HCT116 (cell line): ENCODE results near the gene FAXC. TPM values are rescaled to one million over a fixed set of nuclear protein-coding genes. Genes with fewer than 3 reads are reported as not detected.

Source experiments
- ATAC-seq: fragments of 200-7000 bp; cut with Tn5 transposase; 2 replicates; pipeline ENCODE4 v1.9.1; 2020; ENCODE audit warnings: mild to moderate bottlenecking, moderate library complexity
- BruUV-seq: library from RNA; stranded (reverse); fragments of 400-500 nt; replicated peaks from 2 replicates; lab custom pipeline; 2021; lab: Mats Ljungman, UMichigan
- CTCF ChIA-PET: fragments of 300-600 bp; sonication (Branson Sonifier 250); formaldehyde crosslinking; loops from one replicate; lab custom pipeline; 2021; ENCODE audit warnings: antibody characterized with exemption; lab: Charles Lee
- POLR2A ChIA-PET: fragments of 300-600, 350-600 bp; sonication (Branson Sonifier 250); formaldehyde crosslinking; loops from one replicate; lab custom pipeline; 2021; ENCODE audit warnings: antibody characterized with exemption; lab: Charles Lee
- RAD21 ChIA-PET, 2 experiments: fragments of 300-600 bp; sonication (Branson Sonifier 250); formaldehyde crosslinking; loops; one replicate each; lab custom pipeline; 2023; ENCODE audit warnings: low total read pairs in 2 of 2; ENCODE audit not compliant: uncharacterized antibody in 2 of 2, unreplicated experiment in 2 of 2, low non-redundant PET in 1 of 2; lab: Charles Lee
- DNase-seq: peaks from one replicate; pipeline ENCODE4 v3.0.0-alpha.2; 2010; ENCODE audit warnings: low read depth, low spot score
- H2AFZ ChIP-seq: fragments of 200-600 bp; shearing (Covaris generic), sonication (generic); 2 replicates; pipeline ENCODE4 v1.6.1; 2017; ENCODE audit warnings: low read depth, mixed run types, mixed read lengths, antibody characterized with exemption, low read length; ENCODE audit not compliant: poor library complexity, severe bottlenecking
- H3K27ac ChIP-seq: 2 replicates; pipeline ENCODE4 v1.5.1; 2012; ENCODE audit warnings: low read depth, low read length
- H3K27me3 ChIP-seq: fragments of 200-600 bp; sonication (generic); 2 replicates; pipeline ENCODE4 v1.6.1; 2016; ENCODE audit warnings: mixed run types, low read length, mixed read lengths; ENCODE audit not compliant: insufficient read depth
- H3K36me3 ChIP-seq, 2 experiments: fragments of 200-500 bp in 1 of 2; fragments of 200-600 bp in 1 of 2; sonication (Bioruptor generic) in 1 of 2; sonication (generic) in 1 of 2; 2 replicates each; pipeline versions ENCODE4 v1.5.1 to v1.6.1; 2014 to 2016; ENCODE audit warnings: low read length in 2 of 2, inconsistent platforms in 1 of 2, mixed read lengths in 1 of 2, mixed run types in 1 of 2; ENCODE audit not compliant: insufficient read depth in 2 of 2, control insufficient read depth in 1 of 2
- H3K4me1 ChIP-seq, 2 experiments: fragments of 200-600 bp in 1 of 2; sonication (generic) in 1 of 2; 2 replicates each; pipeline versions ENCODE4 v1.5.1 to v1.6.1; 2012 to 2017; ENCODE audit warnings: low read length in 2 of 2, inconsistent platforms in 1 of 2, mild to moderate bottlenecking in 1 of 2, mixed read lengths in 1 of 2, mixed run types in 1 of 2, moderate library complexity in 1 of 2; ENCODE audit not compliant: insufficient read depth in 2 of 2, control insufficient read depth in 1 of 2
- H3K4me2 ChIP-seq: fragments of 200-600 bp; sonication (generic); 2 replicates; pipeline ENCODE4 v1.6.1; 2017; ENCODE audit warnings: mixed run types, low read length, mixed read lengths
- H3K4me3 ChIP-seq, 2 experiments: fragments of 200-600 bp in 1 of 2; sonication (generic) in 1 of 2; replicated peaks in 1 of 2; 2 replicates each; pipeline ENCODE4 v1.5.1; 2011 to 2016; ENCODE audit warnings: low read length in 2 of 2, control low read depth in 1 of 2, low read depth in 1 of 2, mild to moderate bottlenecking in 1 of 2, mixed read lengths in 1 of 2, mixed run types in 1 of 2
- H3K79me2 ChIP-seq: fragments of 200-600 bp; sonication (generic); 2 replicates; pipeline ENCODE4 v1.6.1; 2017; ENCODE audit warnings: mild to moderate bottlenecking, mixed run types, low read length, moderate library complexity, mixed read lengths; ENCODE audit not compliant: insufficient read depth
- H3K9ac ChIP-seq: fragments of 200-600 bp; sonication (generic); 2 replicates; pipeline ENCODE4 v1.6.1; 2016; ENCODE audit warnings: low read length, mixed read lengths
- H3K9me2 ChIP-seq: fragments of 200-600 bp; sonication (generic), shearing (Covaris generic); 2 replicates; pipeline ENCODE4 v1.6.1; 2017; ENCODE audit warnings: mixed run types, mild to moderate bottlenecking, moderate library complexity; ENCODE audit not compliant: insufficient read depth
- H3K9me3 ChIP-seq, 2 experiments: fragments of 200-500 bp in 1 of 2; fragments of 200-600 bp in 1 of 2; sonication (Bioruptor generic) in 1 of 2; sonication (generic) in 1 of 2; 2 replicates each; pipeline ENCODE4 v1.6.1; 2014 to 2017; ENCODE audit warnings: low read length in 2 of 2, mixed read lengths in 2 of 2, inconsistent platforms in 1 of 2, low read depth in 1 of 2, mild to moderate bottlenecking in 1 of 2, mixed run types in 1 of 2, moderate library complexity in 1 of 2; ENCODE audit not compliant: control insufficient read depth in 1 of 2, insufficient read depth in 1 of 2
- H4K20me1 ChIP-seq: fragments of 200-600 bp; sonication (generic), shearing (Covaris generic); 2 replicates; pipeline ENCODE4 v1.6.1; 2017; ENCODE audit warnings: mixed run types, mild to moderate bottlenecking, moderate library complexity; ENCODE audit not compliant: insufficient read depth
- CBX3 ChIP-seq: IDR thresholded peaks from 2 replicates; pipeline ENCODE4 v1.6.1; 2012; ENCODE audit warnings: low read depth
- CEBPB ChIP-seq: IDR thresholded peaks from 2 replicates; pipeline ENCODE4 v1.6.1; 2012; ENCODE audit warnings: low read depth
- ELF1 ChIP-seq: IDR thresholded peaks from 2 replicates; pipeline ENCODE4 v1.6.1; 2012; ENCODE audit warnings: low read depth, borderline replicate concordance
- EZH2 ChIP-seq: fragments of 200-600 bp; sonication (generic); IDR thresholded peaks from 2 replicates; pipeline ENCODE4 v1.6.1; 2017; ENCODE audit warnings: antibody characterized with exemption, mixed run types
- FOSL1 ChIP-seq: IDR thresholded peaks from 2 replicates; pipeline ENCODE4 v1.6.1; 2012; ENCODE audit warnings: low read depth
- JUND ChIP-seq: IDR thresholded peaks from 2 replicates; pipeline ENCODE4 v1.6.1; 2012
- POLR2A ChIP-seq: IDR thresholded peaks from 2 replicates; pipeline ENCODE4 v1.7.0; 2011; ENCODE audit warnings: borderline replicate concordance; ENCODE audit not compliant: insufficient read depth, insufficient read length; ENCODE audit errors: extremely low read depth
- RAD21 ChIP-seq: IDR thresholded peaks from 2 replicates; pipeline ENCODE4 v1.6.1; 2012; ENCODE audit warnings: low read depth, mild to moderate bottlenecking
- SRF ChIP-seq: IDR thresholded peaks from 2 replicates; pipeline ENCODE4 v1.6.1; 2012; ENCODE audit warnings: low read depth
- TCF7L2 ChIP-seq: IDR thresholded peaks from 2 replicates; pipeline ENCODE4 v1.7.0; 2011; ENCODE audit warnings: borderline replicate concordance, inconsistent platforms; ENCODE audit not compliant: insufficient read depth, insufficient read length; ENCODE audit errors: extremely low read depth
- YY1 ChIP-seq: IDR thresholded peaks from 2 replicates; pipeline ENCODE4 v1.6.1; 2011; ENCODE audit warnings: low read length, low read depth, moderate library complexity, mild to moderate bottlenecking; ENCODE audit not compliant: insufficient replicate concordance; ENCODE audit errors: extremely low read depth
- ZNF274 ChIP-seq: fragments of 200-500 bp; sonication (Bioruptor generic); IDR thresholded peaks from 2 replicates; pipeline ENCODE4 v1.6.1; 2014; ENCODE audit warnings: mild to moderate bottlenecking, low read depth, low read length, inconsistent platforms
- intact Hi-C: fragments of 100-400 bp; cut with micrococcal nuclease; formaldehyde crosslinking; loops from 2 replicates; pipeline ENCODE4 v1.10.0; 2022
- total RNA-seq: library from RNA; stranded (reverse); gene quantifications from one replicate; pipeline ENCODE4 v1.2.1, GENCODE V29; 2021; ENCODE audit not compliant: unreplicated experiment
- TF ChIP-seq, protein P1 (sequence below): IDR thresholded peaks from 2 replicates; pipeline ENCODE4 v1.6.1; 2012; ENCODE audit warnings: low read depth
- TF ChIP-seq, protein P2 (sequence below), 3 experiments: fragments of 200-600 bp in 1 of 3; sonication (generic) in 1 of 3; IDR thresholded peaks in 2 of 3; conservative IDR thresholded peaks in 1 of 3; 2 replicates each; pipeline ENCODE4 v1.5.1; 2012 to 2017; ENCODE audit warnings: low read depth in 2 of 3, low read length in 2 of 3, antibody characterized with exemption in 1 of 3, borderline replicate concordance in 1 of 3, control low read depth in 1 of 3, mild to moderate bottlenecking in 1 of 3, mixed read lengths in 1 of 3, mixed run types in 1 of 3, moderate library complexity in 1 of 3; ENCODE audit not compliant: insufficient read depth in 1 of 3
- TF ChIP-seq, protein P3 (sequence below): IDR thresholded peaks from 2 replicates; pipeline ENCODE4 v1.6.1; 2012

The FAXC gene
- total RNA-seq, 1 experiment from 2014 or later, result 4.7 TPM

DNA sequence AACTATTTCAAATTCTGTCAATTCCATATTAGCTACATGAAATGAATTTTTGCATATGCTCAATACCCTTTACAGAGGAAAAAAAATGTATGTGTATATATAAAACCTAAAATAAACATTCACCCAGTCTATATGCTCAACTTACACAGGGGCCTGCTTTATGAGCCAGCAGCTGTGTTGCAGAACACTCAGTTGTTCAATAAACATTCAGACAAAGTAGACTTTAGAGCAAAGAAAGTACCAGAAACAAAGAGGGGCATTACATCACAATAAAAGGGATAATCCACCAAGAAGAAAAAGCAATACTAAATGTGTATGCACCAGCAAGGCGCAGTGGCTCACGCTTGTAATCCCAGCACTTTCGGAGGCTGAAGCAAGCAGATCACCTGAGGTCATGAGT is 35.0 kb upstream of the FAXC start (continued):
- TF ChIP-seq, protein P1, sequence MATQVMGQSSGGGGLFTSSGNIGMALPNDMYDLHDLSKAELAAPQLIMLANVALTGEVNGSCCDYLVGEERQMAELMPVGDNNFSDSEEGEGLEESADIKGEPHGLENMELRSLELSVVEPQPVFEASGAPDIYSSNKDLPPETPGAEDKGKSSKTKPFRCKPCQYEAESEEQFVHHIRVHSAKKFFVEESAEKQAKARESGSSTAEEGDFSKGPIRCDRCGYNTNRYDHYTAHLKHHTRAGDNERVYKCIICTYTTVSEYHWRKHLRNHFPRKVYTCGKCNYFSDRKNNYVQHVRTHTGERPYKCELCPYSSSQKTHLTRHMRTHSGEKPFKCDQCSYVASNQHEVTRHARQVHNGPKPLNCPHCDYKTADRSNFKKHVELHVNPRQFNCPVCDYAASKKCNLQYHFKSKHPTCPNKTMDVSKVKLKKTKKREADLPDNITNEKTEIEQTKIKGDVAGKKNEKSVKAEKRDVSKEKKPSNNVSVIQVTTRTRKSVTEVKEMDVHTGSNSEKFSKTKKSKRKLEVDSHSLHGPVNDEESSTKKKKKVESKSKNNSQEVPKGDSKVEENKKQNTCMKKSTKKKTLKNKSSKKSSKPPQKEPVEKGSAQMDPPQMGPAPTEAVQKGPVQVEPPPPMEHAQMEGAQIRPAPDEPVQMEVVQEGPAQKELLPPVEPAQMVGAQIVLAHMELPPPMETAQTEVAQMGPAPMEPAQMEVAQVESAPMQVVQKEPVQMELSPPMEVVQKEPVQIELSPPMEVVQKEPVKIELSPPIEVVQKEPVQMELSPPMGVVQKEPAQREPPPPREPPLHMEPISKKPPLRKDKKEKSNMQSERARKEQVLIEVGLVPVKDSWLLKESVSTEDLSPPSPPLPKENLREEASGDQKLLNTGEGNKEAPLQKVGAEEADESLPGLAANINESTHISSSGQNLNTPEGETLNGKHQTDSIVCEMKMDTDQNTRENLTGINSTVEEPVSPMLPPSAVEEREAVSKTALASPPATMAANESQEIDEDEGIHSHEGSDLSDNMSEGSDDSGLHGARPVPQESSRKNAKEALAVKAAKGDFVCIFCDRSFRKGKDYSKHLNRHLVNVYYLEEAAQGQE, result no peak

DNA sequence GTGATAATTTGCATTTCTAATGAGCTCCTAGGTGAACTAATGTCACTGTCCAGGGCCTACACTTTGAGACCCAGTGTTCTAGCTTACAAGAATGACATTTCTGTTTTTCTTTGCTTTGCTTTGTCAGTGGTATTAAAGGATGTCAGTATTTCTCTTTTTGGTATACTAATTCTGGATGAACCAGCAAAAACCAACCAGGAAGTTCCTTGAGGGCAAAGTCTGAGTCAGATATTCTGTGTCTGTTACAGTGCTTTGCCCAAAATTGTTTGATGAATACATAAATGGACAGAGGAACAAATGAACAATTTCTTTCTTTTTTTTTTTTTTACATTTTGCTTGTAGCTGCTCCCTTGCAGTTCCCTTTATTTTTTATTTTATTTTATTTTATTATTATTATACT is 29.2 kb upstream of the FAXC start:
- DNase-seq (no peak), ATAC-seq (no peak)
- no peak overlapping the region for H3K9ac ChIP-seq
- H2AFZ ChIP-seq, result no peak overlapping the region
- ChIA-PET RAD21 (no interaction called here), POLR2A (interaction anchor here (1.0 kb wide), 1 partner anchor 15 kb away, joined by 3 read pairs; the partner anchor contains the start of gene COQ3), CTCF (interaction anchor here (1.2 kb wide), 1 partner anchor 48 kb away, joined by 3 read pairs; no protein-coding TSS in a partner anchor)
- H3K79me2 ChIP-seq, result no peaks in the 10 kb centered on the region; the same call in 1 of the 2 replicates
- H3K9me3 ChIP-seq, result no peaks in the 10 kb centered on the region
- no peak overlapping the region for H3K4me3 ChIP-seq
- no peak overlapping the region for H3K4me2 ChIP-seq
- no peaks in the 10 kb centered on the region for H3K9me2 ChIP-seq
- no peaks in the 10 kb centered on the region for H3K4me1 ChIP-seq
- no peaks in the 10 kb centered on the region for H3K36me3 ChIP-seq
- H3K27ac ChIP-seq, result no peak overlapping the region
- BruUV-seq, result no TSS peak
- intact Hi-C loops, result no loop called here
- no peaks in the 10 kb centered on the region for H4K20me1 ChIP-seq
- H3K27me3 ChIP-seq, result no peaks in the 10 kb centered on the region
- TF ChIP-seq POLR2A, result no peak
- no peak for TF ChIP-seq RAD21
- TF ChIP-seq ZNF274, result no peak
- no peak for TF ChIP-seq ELF1
- TF ChIP-seq YY1, result no peak
- no peak for TF ChIP-seq JUND
- TF ChIP-seq TCF7L2, result no peak
- TF ChIP-seq CEBPB, result no peak
- TF ChIP-seq EZH2, result no peak
- TF ChIP-seq, protein P2, sequence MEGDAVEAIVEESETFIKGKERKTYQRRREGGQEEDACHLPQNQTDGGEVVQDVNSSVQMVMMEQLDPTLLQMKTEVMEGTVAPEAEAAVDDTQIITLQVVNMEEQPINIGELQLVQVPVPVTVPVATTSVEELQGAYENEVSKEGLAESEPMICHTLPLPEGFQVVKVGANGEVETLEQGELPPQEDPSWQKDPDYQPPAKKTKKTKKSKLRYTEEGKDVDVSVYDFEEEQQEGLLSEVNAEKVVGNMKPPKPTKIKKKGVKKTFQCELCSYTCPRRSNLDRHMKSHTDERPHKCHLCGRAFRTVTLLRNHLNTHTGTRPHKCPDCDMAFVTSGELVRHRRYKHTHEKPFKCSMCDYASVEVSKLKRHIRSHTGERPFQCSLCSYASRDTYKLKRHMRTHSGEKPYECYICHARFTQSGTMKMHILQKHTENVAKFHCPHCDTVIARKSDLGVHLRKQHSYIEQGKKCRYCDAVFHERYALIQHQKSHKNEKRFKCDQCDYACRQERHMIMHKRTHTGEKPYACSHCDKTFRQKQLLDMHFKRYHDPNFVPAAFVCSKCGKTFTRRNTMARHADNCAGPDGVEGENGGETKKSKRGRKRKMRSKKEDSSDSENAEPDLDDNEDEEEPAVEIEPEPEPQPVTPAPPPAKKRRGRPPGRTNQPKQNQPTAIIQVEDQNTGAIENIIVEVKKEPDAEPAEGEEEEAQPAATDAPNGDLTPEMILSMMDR (IDR thresholded peaks at IDR 0.05 in 2 of 3, conservative IDR thresholded peaks at IDR 0.05 in 1 of 3; ENCODE audit: borderline replicate concordance in 1 of 3, insufficient read depth in 1 of 3, low read depth in 2 of 3, low read length in 2 of 3), result no peak
- TF ChIP-seq FOSL1, result no peak
- TF ChIP-seq, protein P1, result no peak
- TF ChIP-seq, protein P3, sequence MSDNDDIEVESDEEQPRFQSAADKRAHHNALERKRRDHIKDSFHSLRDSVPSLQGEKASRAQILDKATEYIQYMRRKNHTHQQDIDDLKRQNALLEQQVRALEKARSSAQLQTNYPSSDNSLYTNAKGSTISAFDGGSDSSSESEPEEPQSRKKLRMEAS, result no peak
- no peak for TF ChIP-seq CBX3
- TF ChIP-seq SRF, result no peak
